ENCODE data around the gene RBBP5. TPM values are rescaled to one million over a fixed set of nuclear protein-coding genes. Genes with fewer than 3 reads are reported as not detected.

The RBBP5 gene
- total RNA-seq, 1 experiment from 2014 or later, result 17.3 TPM

DNA sequence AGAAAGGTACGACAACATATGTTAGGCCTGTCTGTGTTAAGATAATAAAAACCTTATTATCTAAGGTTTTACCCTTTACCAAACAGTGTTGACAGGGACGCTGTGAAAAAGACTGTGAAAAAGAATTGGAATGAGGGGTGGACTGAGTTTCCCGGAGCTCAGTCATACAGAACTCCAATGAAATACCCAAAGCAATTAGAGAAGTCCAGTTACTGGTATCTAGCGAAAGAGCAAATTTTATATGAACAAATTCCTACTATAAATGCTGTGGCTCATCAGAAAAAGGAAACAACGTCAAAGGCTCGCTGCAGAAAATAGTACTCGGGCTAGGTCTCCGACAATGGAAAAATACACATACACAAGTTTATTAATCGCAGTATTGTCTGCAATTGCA, 708 bp upstream of the RBBP5 start:
- Histone ChIP-seq H4K91ac (ENCODE audit: insufficient read length, low read depth, low read length) (no peak overlapping the region), H4K20me1 (ENCODE audit: control insufficient read depth, insufficient read depth, insufficient read length) (no peaks in the 10 kb centered on the region), H3K23me2 (ENCODE audit: insufficient read length, low read depth, low read length, poor library complexity, severe bottlenecking) (peaks cover 7% of the 10 kb centered on the region), H3K27me3 (ENCODE audit: insufficient read depth, low read length) (no peaks in the 10 kb centered on the region), H2BK5ac (ENCODE audit: insufficient read length, low read length) (no peak overlapping the region), H3K79me1 (ENCODE audit: insufficient read depth, low read depth, low read length, poor library complexity, severe bottlenecking) (peaks cover 4% of the 10 kb centered on the region), H3K27ac (ENCODE audit: insufficient read length, low read depth, low read length) (peak overlapping the region; percentile 79), H3K4me1 (ENCODE audit: insufficient read depth, low read length) (no peaks in the 10 kb centered on the region), H2BK15ac (ENCODE audit: low read depth, low read length) (no peak overlapping the region), H3K23ac (ENCODE audit: insufficient read length, low read depth, low read length) (no peak overlapping the region), H2AFZ (ENCODE audit: low read length) (peak overlapping the region; percentile 22), H2AK5ac (ENCODE audit: insufficient read length, low read length) (no peak overlapping the region), H3K56ac (ENCODE audit: insufficient read length, low read depth, low read length) (no peak overlapping the region), H3K79me2 (ENCODE audit: insufficient read depth, low read length) (peaks cover 18% of the 10 kb centered on the region; the same call in 1 of the 2 replicates), H3T11ph (ENCODE audit: low read length) (no peak overlapping the region), H3K18ac (ENCODE audit: insufficient read length, low read depth, low read length) (no peak overlapping the region), H2BK12ac (ENCODE audit: insufficient read length, low read depth, low read length) (no peak overlapping the region), H2BK120ac (ENCODE audit: low read depth, low read length, poor library complexity, severe bottlenecking) (no peak overlapping the region), H3K14ac (ENCODE audit: insufficient read depth, low read length) (no peak overlapping the region), H4K5ac (ENCODE audit: insufficient read length, low read depth, low read length) (no peak overlapping the region), H3K4me2 (ENCODE audit: insufficient read depth, insufficient read length, low read length) (peak overlapping the region; percentile 98), H3K9me3 (ENCODE audit: control insufficient read depth, low read depth, low read length) (no peaks in the 10 kb centered on the region), H2BK20ac (ENCODE audit: low read depth, low read length, poor library complexity, severe bottlenecking) (no peak overlapping the region), H4K8ac (replicated peaks; ENCODE audit: insufficient read length, low read depth, low read length) (no peak overlapping the region), H3K9ac (ENCODE audit: extremely low read depth, insufficient read length, low read length) (peak overlapping the region; percentile 63), H3K4ac (ENCODE audit: low read depth, low read length) (no peak overlapping the region)
- no peak for DNase-seq
- peak overlapping the region; percentile 100 for H3K4me3 Mint-ChIP-seq
- H3K4me1 Mint-ChIP-seq, result peaks cover 18% of the 10 kb centered on the region in 2 experiments
- H3K27me3 Mint-ChIP-seq (ENCODE audit: low read depth), result no peaks in the 10 kb centered on the region
- H3K9me3 Mint-ChIP-seq, result no peaks in the 10 kb centered on the region
- no CpG with 5 or more reads among the region's 9 CpGs for WGBS (ENCODE audit: extremely low coverage, insufficient read length, low lambda C conversion rate)
- peak overlapping the region; percentile 100; a peak in 6 of 7 replicates for H3K27ac Mint-ChIP-seq
- TF ChIP-seq CTCF (conservative IDR thresholded peaks at IDR 0.05), result peak; percentile 12; the same call in 1 of the 3 replicates
- H3K36me3 Mint-ChIP-seq (ENCODE audit: insufficient read depth in 1 of 3, low read depth in 3 of 3), result peaks cover 3 to 12% (median 9%) of the 10 kb centered on the region in 3 experiments; a peak in 6 of 7 replicates
